Right cardiac atrium (tissue), 5 donors: ENCODE measurements around the gene EOLA1. TPM values are rescaled to one million over a fixed set of nuclear protein-coding genes. Genes with fewer than 3 reads are reported as not detected.
"Not testable (repeated sequence)": the region's sequence is repeated elsewhere in the genome, so short reads cannot be mapped to it uniquely, and the experiment has no call there.

Experiments used
- ATAC-seq, 2 donors: fragments of 200-7000 bp; cut with Tn5 transposase; one replicate each; pipeline versions ENCODE4 v1.8.0 to v1.9.1; 2020; ENCODE audit warnings: moderate library complexity in 2 of 2, mild to moderate bottlenecking in 1 of 2
- DNase-seq, 3 donors: peaks; one replicate each; pipeline ENCODE4 v3.0.0-alpha.2; 2020
- H3K27ac ChIP-seq: one replicate; pipeline ENCODE4 v1.5.1; 2013; ENCODE audit warnings: mild to moderate bottlenecking, low read length, control low read depth, moderate library complexity
- H3K27me3 ChIP-seq: one replicate; pipeline ENCODE4 v1.6.1; 2013; ENCODE audit not compliant: control insufficient read depth, insufficient read depth
- H3K4me1 ChIP-seq: one replicate; pipeline ENCODE4 v1.6.1; 2013; ENCODE audit warnings: low read length; ENCODE audit not compliant: control insufficient read depth, insufficient read depth
- H3K4me3 ChIP-seq: one replicate; pipeline ENCODE4 v1.5.1; 2013; ENCODE audit warnings: low read length, control low read depth
- H3K9me3 ChIP-seq: one replicate; pipeline ENCODE4 v1.6.1; 2013; ENCODE audit warnings: low read length; ENCODE audit not compliant: control insufficient read depth
- WGBS: extraction: QIAGEN DNeasy Blood & Tissue Kit; methylation state at CpG from one replicate; pipeline ENCODE4 v1.1.7; 2013; 5-methylcytosine and 5-hydroxymethylcytosine counted together
- intact Hi-C, 4 donors: fragments of 100-400 bp; cut with DNase I; formaldehyde crosslinking; loops; one replicate each; pipeline versions ENCODE4 v1.11.0 to v1.14.0; 2022 to 2023
- polyA plus RNA-seq: library from polyadenylated mRNA; stranded (reverse); fragments of 200-250 nt; gene quantifications from one replicate; pipeline ENCODE4 v1.2.3, GENCODE V29; 2013
- total RNA-seq, 4 donors: library from RNA; stranded (reverse); fragmentation: NEBNext Ultra II Directional; extraction: Animal tissue kit (Norgen Biotek cat#: 25700); gene quantifications; one replicate each; pipeline ENCODE4 v1.2.1, GENCODE V29; 2021
- donor health status: healthy with polysubstance abuse.
- donor health status: DM: no; HTN: yes; CAD: no.
- donor health status: DM: no; HTN: no; CAD: no.
- donor health status: DM: no; HTN: yes; CAD: no; lungs with severe emphysema.
- donor health status: DM: yes; HTN: yes; CAD: no.

Gene EOLA1
- total and polyA plus RNA-seq, 5 donors = 23.8 to 29.6 (median 26.4) TPM

GRCh38 chrX:149545545-149546543 is 5.0 kb downstream of the EOLA1 start:
- intact Hi-C loops, ATAC-seq, H3K9me3 ChIP-seq, H3K27ac ChIP-seq, H3K4me1 ChIP-seq, H3K4me3 ChIP-seq, DNase-seq, H3K27me3 ChIP-seq: not testable (repeated sequence)
- 69% methylated on average over 19 of the region's 29 CpGs for WGBS

GRCh38 chrX:149546962-149547361 is 6.2 kb downstream of the EOLA1 start:
- ATAC-seq, H3K4me1 ChIP-seq, H3K4me3 ChIP-seq, DNase-seq, H3K9me3 ChIP-seq, H3K27ac ChIP-seq, H3K27me3 ChIP-seq, intact Hi-C loops: not testable (repeated sequence)
- WGBS = 96% methylated on average over 1 of the region's 1 CpG

GRCh38 chrX:149547782-149548181 is 7.0 kb downstream of the EOLA1 start:
- H3K4me1 ChIP-seq, intact Hi-C loops, ATAC-seq, H3K27me3 ChIP-seq, H3K27ac ChIP-seq, H3K4me3 ChIP-seq, DNase-seq, H3K9me3 ChIP-seq: not testable (repeated sequence)
- 60% methylated on average over 1 of the region's 3 CpGs for WGBS

GRCh38 chrX:149549701-149550100 is 8.9 kb downstream of the EOLA1 start, which contains the start of gene HSFX3:
Gene HSFX3, minus strand, starts transcription at chrX:149549924. Its CDS starts 72 bp downstream, at chrX:149549852.
- H3K9me3 ChIP-seq, DNase-seq, H3K4me3 ChIP-seq, H3K4me1 ChIP-seq, H3K27me3 ChIP-seq, H3K27ac ChIP-seq, intact Hi-C loops, ATAC-seq: not testable (repeated sequence)
- WGBS = 100% methylated on average over 1 of the region's 6 CpGs

- H3K4me1 ChIP-seq, H3K9me3 ChIP-seq, DNase-seq, H3K27me3 ChIP-seq, ATAC-seq, intact Hi-C loops, H3K4me3 ChIP-seq, H3K27ac ChIP-seq: not testable (repeated sequence)
- WGBS = 100% methylated on average over 1 of the region's 1 CpG
Measured at GRCh38 chrX:149550454-149550853, 9.6 kb downstream of the EOLA1 start.

- H3K27me3 ChIP-seq, intact Hi-C loops, ATAC-seq, DNase-seq, H3K9me3 ChIP-seq, H3K27ac ChIP-seq, H3K4me1 ChIP-seq, H3K4me3 ChIP-seq: not testable (repeated sequence)
- WGBS = no CpG with 5 or more reads among the region's 4 CpGs
Measured at GRCh38 chrX:149551245-149551938, 10.6 kb downstream of the EOLA1 start.

GRCh38 chrX:149551939-149552248 is 11.1 kb downstream of the EOLA1 start:
- H3K9me3 ChIP-seq, H3K4me1 ChIP-seq, ATAC-seq, H3K27me3 ChIP-seq, intact Hi-C loops, DNase-seq, H3K4me3 ChIP-seq, H3K27ac ChIP-seq: not testable (repeated sequence)
- WGBS = 92% methylated on average over 2 of the region's 6 CpGs

- intact Hi-C loops, H3K4me1 ChIP-seq, H3K4me3 ChIP-seq, H3K9me3 ChIP-seq, H3K27me3 ChIP-seq, ATAC-seq, DNase-seq, H3K27ac ChIP-seq: not testable (repeated sequence)
- WGBS = no CpG with 5 or more reads among the region's 4 CpGs
Measured at GRCh38 chrX:149555251-149555650, 14.4 kb downstream of the EOLA1 start.

- Histone ChIP-seq H3K9me3 (no peaks in the 10 kb centered on the region), H3K4me3 (no peak overlapping the region), H3K27ac (no peak overlapping the region), H3K27me3 (no peaks in the 10 kb centered on the region), H3K4me1 (no peaks in the 10 kb centered on the region)
- intact Hi-C loops = no loop called here
- ATAC-seq (no peak), DNase-seq (no peak)
- 93% methylated on average over 4 of the region's 4 CpGs for WGBS
Measured at GRCh38 chrX:149563359-149563758, 22.5 kb downstream of the EOLA1 start.

- H3K27me3 ChIP-seq = no peaks in the 10 kb centered on the region
- intact Hi-C loops = no loop called here
- peak in 1 of 3 donors; percentile 13 for DNase-seq
- 89% methylated on average over 7 of the region's 7 CpGs for WGBS
- H3K9me3 ChIP-seq = no peaks in the 10 kb centered on the region
- no peak overlapping the region for H3K27ac ChIP-seq
- peaks cover 3% of the 10 kb centered on the region for H3K4me1 ChIP-seq
- H3K4me3 ChIP-seq = no peak overlapping the region
- ATAC-seq = no peak
Measured at GRCh38 chrX:149567621-149568417, 27.0 kb downstream of the EOLA1 start.
